Neural cell (in vitro differentiated cells): ENCODE measurements around the gene GATAD2A. TPM values are rescaled to one million over a fixed set of nuclear protein-coding genes. Genes with fewer than 3 reads are reported as not detected.

Source experiments
- H2AFZ ChIP-seq: fragments of 200-600, 300-800 bp; sonication (generic), shearing (Covaris generic); 2 replicates; pipeline ENCODE4 v1.6.0; 2014; ENCODE audit warnings: low read depth, mild to moderate bottlenecking, antibody characterized with exemption, low read length, moderate library complexity
- H3F3A ChIP-seq: fragments of 200-600 bp; shearing (Covaris generic); 2 replicates; pipeline ENCODE4 v1.6.1; 2016; ENCODE audit warnings: mild to moderate bottlenecking, moderate library complexity, mixed read lengths, antibody characterized with exemption, low read length; ENCODE audit not compliant: insufficient read depth, poor library complexity, severe bottlenecking
- H3K27ac ChIP-seq: fragments of 200-600, 300-800 bp; sonication (generic), shearing (Covaris generic); 2 replicates; pipeline ENCODE4 v1.5.1; 2014; ENCODE audit warnings: mild to moderate bottlenecking, low read length, moderate library complexity
- H3K27me3 ChIP-seq: fragments of 300-800, 200-600 bp; sonication (generic), shearing (Covaris generic); 2 replicates; pipeline ENCODE4 v1.6.0; 2014; ENCODE audit warnings: mild to moderate bottlenecking, low read depth, low read length, moderate library complexity; ENCODE audit not compliant: insufficient read depth
- H3K36me3 ChIP-seq: fragments of 300-800, 200-600 bp; sonication (generic), shearing (Covaris generic); 2 replicates; pipeline ENCODE4 v1.5.1; 2014; ENCODE audit warnings: mild to moderate bottlenecking, antibody characterized with exemption, low read length, moderate library complexity; ENCODE audit not compliant: insufficient read depth
- H3K4me2 ChIP-seq: fragments of 300-800, 200-600 bp; sonication (generic), shearing (Covaris generic); 2 replicates; pipeline ENCODE4 v1.6.0; 2014; ENCODE audit warnings: mild to moderate bottlenecking, low read length
- H3K4me3 ChIP-seq: fragments of 300-800, 200-600 bp; sonication (generic), shearing (Covaris generic); 2 replicates; pipeline ENCODE4 v1.5.1; 2014; ENCODE audit warnings: mild to moderate bottlenecking, low read length, moderate library complexity
- H3K79me2 ChIP-seq: fragments of 200-600 bp; shearing (Covaris generic); replicated peaks from 2 replicates; pipeline ENCODE4 v1.6.0; 2014; ENCODE audit warnings: mild to moderate bottlenecking, low read length, moderate library complexity; ENCODE audit not compliant: insufficient read depth
- H3K9ac ChIP-seq: fragments of 300-800, 200-600 bp; sonication (generic), shearing (Covaris generic); 2 replicates; pipeline ENCODE4 v1.6.1; 2016; ENCODE audit warnings: mild to moderate bottlenecking, low read length, mixed read lengths
- H3K9me2 ChIP-seq: fragments of 200-600 bp; shearing (Covaris generic); 2 replicates; pipeline ENCODE4 v1.6.1; 2016; ENCODE audit warnings: mild to moderate bottlenecking, low read length, mixed read lengths; ENCODE audit not compliant: insufficient read depth
- H3K9me3 ChIP-seq: fragments of 200-600, 300-800 bp; sonication (generic), shearing (Covaris generic); 2 replicates; pipeline ENCODE4 v1.6.1; 2016; ENCODE audit warnings: mild to moderate bottlenecking, mixed run types, low read length, moderate library complexity, mixed read lengths
- H4K20me1 ChIP-seq: fragments of 200-600 bp; shearing (Covaris generic); 2 replicates; pipeline ENCODE4 v1.6.1; 2016; ENCODE audit warnings: mild to moderate bottlenecking, mixed run types; ENCODE audit not compliant: insufficient read depth
- EP300 ChIP-seq: fragments of 450-650 bp; conservative IDR thresholded peaks from 2 replicates; pipeline ENCODE4 v1.6.1; 2014; ENCODE audit warnings: antibody characterized with exemption, mild to moderate bottlenecking, moderate library complexity; ENCODE audit not compliant: poor library complexity, severe bottlenecking
- EZH2 ChIP-seq: fragments of 200-600, 300-800 bp; shearing (Covaris generic), sonication (generic); IDR thresholded peaks from 2 replicates; pipeline ENCODE4 v1.6.1; 2014; ENCODE audit warnings: antibody characterized with exemption, low read length, borderline replicate concordance, mild to moderate bottlenecking; ENCODE audit not compliant: insufficient read depth, poor library complexity, severe bottlenecking
- MXI1 ChIP-seq: fragments of 450-650 bp; conservative IDR thresholded peaks from 2 replicates; pipeline ENCODE4 v1.6.1; 2014; ENCODE audit warnings: antibody characterized with exemption, mild to moderate bottlenecking; ENCODE audit not compliant: poor library complexity, severe bottlenecking
- POLR2AphosphoS5 ChIP-seq: IDR thresholded peaks from 2 replicates; pipeline ENCODE4 v1.6.1; 2012
- RAD21 ChIP-seq: fragments of 450-650 bp; conservative IDR thresholded peaks from 2 replicates; pipeline ENCODE4 v1.6.1; 2014; ENCODE audit warnings: antibody characterized with exemption, mild to moderate bottlenecking, moderate library complexity
- SMC3 ChIP-seq: fragments of 450-650 bp; conservative IDR thresholded peaks from 2 replicates; pipeline ENCODE4 v1.6.1; 2014; ENCODE audit warnings: antibody characterized with exemption, mild to moderate bottlenecking, moderate library complexity; ENCODE audit not compliant: poor library complexity
- TAF1 ChIP-seq: IDR thresholded peaks from 2 replicates; pipeline ENCODE4 v1.6.1; 2012; ENCODE audit warnings: low read depth
- polyA plus RNA-seq: library from polyadenylated mRNA; depleted of rRNA; stranded (reverse); fragments of >200 nt; gene quantifications from 2 replicates; pipeline ENCODE4 v1.2.3, GENCODE V29; 2014
- TF ChIP-seq, protein P1 (sequence below): IDR thresholded peaks from 2 replicates; pipeline ENCODE4 v1.6.1; 2012; ENCODE audit warnings: borderline replicate concordance
- TF ChIP-seq, protein P2 (sequence below): fragments of 450-650 bp; IDR thresholded peaks from 2 replicates; pipeline ENCODE4 v1.5.1; 2014; ENCODE audit warnings: antibody characterized with exemption, mild to moderate bottlenecking, moderate library complexity; ENCODE audit not compliant: poor library complexity, severe bottlenecking

The GATAD2A gene
- polyA plus RNA-seq, 1 donor from 2014 or later, result 13.9 TPM

DNA sequence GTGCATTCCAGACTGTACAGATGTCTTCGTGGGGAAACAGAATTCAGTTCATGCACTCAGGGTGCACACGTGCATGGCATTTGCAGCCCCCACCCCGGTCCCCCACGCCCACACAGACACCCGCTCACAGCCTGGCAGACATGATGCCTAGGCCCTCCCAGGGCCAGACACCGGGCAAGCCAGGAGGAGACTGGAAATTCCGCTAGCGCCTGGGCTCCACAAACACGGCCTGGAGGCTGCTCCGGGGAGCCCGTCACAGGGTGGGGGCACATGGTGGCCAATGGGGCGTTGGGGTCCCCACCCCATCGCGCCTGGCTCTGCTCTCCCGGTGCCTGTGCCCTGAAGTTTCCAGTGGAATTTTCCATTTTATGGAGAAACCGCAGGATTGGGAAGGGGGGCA, 136.1 kb downstream of the GATAD2A start:
- Histone ChIP-seq H3K9ac (no peak overlapping the region), H3K9me3 (no peaks in the 10 kb centered on the region), H3K79me2 (no peaks in the 10 kb centered on the region), H2AFZ (no peak overlapping the region), H3K27me3 (no peaks in the 10 kb centered on the region), H3K36me3 (no peaks in the 10 kb centered on the region), H3K27ac (no peak overlapping the region), H3K9me2 (no peaks in the 10 kb centered on the region), H3K4me2 (no peak overlapping the region), H3F3A (no peaks in the 10 kb centered on the region), H3K4me3 (no peak overlapping the region), H4K20me1 (no peaks in the 10 kb centered on the region)
- TF ChIP-seq POLR2AphosphoS5 (no peak), MXI1 (no peak), SMC3 (no peak), EP300 (no peak)
- TF ChIP-seq, protein P1, sequence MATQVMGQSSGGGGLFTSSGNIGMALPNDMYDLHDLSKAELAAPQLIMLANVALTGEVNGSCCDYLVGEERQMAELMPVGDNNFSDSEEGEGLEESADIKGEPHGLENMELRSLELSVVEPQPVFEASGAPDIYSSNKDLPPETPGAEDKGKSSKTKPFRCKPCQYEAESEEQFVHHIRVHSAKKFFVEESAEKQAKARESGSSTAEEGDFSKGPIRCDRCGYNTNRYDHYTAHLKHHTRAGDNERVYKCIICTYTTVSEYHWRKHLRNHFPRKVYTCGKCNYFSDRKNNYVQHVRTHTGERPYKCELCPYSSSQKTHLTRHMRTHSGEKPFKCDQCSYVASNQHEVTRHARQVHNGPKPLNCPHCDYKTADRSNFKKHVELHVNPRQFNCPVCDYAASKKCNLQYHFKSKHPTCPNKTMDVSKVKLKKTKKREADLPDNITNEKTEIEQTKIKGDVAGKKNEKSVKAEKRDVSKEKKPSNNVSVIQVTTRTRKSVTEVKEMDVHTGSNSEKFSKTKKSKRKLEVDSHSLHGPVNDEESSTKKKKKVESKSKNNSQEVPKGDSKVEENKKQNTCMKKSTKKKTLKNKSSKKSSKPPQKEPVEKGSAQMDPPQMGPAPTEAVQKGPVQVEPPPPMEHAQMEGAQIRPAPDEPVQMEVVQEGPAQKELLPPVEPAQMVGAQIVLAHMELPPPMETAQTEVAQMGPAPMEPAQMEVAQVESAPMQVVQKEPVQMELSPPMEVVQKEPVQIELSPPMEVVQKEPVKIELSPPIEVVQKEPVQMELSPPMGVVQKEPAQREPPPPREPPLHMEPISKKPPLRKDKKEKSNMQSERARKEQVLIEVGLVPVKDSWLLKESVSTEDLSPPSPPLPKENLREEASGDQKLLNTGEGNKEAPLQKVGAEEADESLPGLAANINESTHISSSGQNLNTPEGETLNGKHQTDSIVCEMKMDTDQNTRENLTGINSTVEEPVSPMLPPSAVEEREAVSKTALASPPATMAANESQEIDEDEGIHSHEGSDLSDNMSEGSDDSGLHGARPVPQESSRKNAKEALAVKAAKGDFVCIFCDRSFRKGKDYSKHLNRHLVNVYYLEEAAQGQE, result no peak
- TF ChIP-seq, protein P2, sequence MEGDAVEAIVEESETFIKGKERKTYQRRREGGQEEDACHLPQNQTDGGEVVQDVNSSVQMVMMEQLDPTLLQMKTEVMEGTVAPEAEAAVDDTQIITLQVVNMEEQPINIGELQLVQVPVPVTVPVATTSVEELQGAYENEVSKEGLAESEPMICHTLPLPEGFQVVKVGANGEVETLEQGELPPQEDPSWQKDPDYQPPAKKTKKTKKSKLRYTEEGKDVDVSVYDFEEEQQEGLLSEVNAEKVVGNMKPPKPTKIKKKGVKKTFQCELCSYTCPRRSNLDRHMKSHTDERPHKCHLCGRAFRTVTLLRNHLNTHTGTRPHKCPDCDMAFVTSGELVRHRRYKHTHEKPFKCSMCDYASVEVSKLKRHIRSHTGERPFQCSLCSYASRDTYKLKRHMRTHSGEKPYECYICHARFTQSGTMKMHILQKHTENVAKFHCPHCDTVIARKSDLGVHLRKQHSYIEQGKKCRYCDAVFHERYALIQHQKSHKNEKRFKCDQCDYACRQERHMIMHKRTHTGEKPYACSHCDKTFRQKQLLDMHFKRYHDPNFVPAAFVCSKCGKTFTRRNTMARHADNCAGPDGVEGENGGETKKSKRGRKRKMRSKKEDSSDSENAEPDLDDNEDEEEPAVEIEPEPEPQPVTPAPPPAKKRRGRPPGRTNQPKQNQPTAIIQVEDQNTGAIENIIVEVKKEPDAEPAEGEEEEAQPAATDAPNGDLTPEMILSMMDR, result no peak

DNA sequence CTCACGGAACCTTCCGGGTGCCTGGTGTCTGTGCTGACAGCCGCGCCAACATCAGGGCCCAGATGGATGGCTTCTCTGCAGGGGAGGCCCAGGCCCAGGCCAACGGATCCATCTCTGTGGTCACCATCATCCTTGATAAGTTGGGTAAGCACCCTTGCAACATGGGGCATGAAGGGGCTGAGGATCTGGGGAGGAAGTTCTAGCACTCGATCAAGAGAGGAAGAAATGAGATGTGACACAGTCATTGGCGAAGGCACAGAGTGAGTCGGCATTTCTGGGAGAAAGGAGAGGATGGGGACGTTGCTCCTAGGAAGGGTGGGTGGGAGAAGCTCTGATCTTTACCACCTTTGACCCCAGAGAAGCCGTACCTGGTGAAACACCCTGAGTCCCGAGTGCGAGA, 137.0 kb downstream of the GATAD2A start:
- H3K4me3 ChIP-seq, result no peak overlapping the region
- H2AFZ ChIP-seq, result no peak overlapping the region
- H3K9me3 ChIP-seq, result no peaks in the 10 kb centered on the region
- no peaks in the 10 kb centered on the region for H3K79me2 ChIP-seq
- H3K4me2 ChIP-seq, result no peak overlapping the region
- no peaks in the 10 kb centered on the region for H3F3A ChIP-seq
- TF ChIP-seq TAF1 (no peak), EZH2 (no peak), EP300 (no peak), POLR2AphosphoS5 (no peak), MXI1 (no peak), SMC3 (no peak), RAD21 (no peak)
- TF ChIP-seq, protein P1, result no peak
- H3K27me3 ChIP-seq, result no peaks in the 10 kb centered on the region
- H3K9ac ChIP-seq, result no peak overlapping the region
- H4K20me1 ChIP-seq, result no peaks in the 10 kb centered on the region
- H3K27ac ChIP-seq, result no peak overlapping the region
- no peaks in the 10 kb centered on the region for H3K36me3 ChIP-seq
- no peaks in the 10 kb centered on the region for H3K9me2 ChIP-seq
